Measurements from ENCODE around the gene EXOC6.

Gene EXOC6

GRCh38 chr10:92832998-92833650 lies 15.2 kb upstream of the EXOC6 start:
- no peaks in the 10 kb centered on the region for H3K9me3 ChIP-seq (ENCODE audit: control insufficient read depth, insufficient read depth, low read length)
- H3K79me2 ChIP-seq (ENCODE audit: control insufficient read depth, low read length), result no peaks in the 10 kb centered on the region
- no peaks in the 10 kb centered on the region for H3K9me2 ChIP-seq (replicated peaks; ENCODE audit: control insufficient read depth, low read length)
- no peak overlapping the region for H3K27ac ChIP-seq (ENCODE audit: low read depth, low read length)
- no peak for TF ChIP-seq CTCF (IDR thresholded peaks at IDR 0.05; ENCODE audit: low read depth, low read length, poor library complexity, severe bottlenecking)
- TF ChIP-seq EZH2phosphoT487 (IDR thresholded peaks at IDR 0.05; ENCODE audit: borderline replicate concordance, low read length), result no peak
- no peaks in the 10 kb centered on the region for H3K36me3 ChIP-seq (ENCODE audit: control insufficient read depth, low read length)
- no peaks in the 10 kb centered on the region for H3F3A ChIP-seq (ENCODE audit: control insufficient read depth, insufficient read depth)
- no peak overlapping the region for H3K4me3 ChIP-seq (ENCODE audit: low read length)
- H3K4me2 ChIP-seq (ENCODE audit: low read length), result no peak overlapping the region
- peaks cover 53% of the 10 kb centered on the region for H3K27me3 ChIP-seq (ENCODE audit: control insufficient read depth, low read length)
- peaks cover 11% of the 10 kb centered on the region for H3K4me1 ChIP-seq (ENCODE audit: control insufficient read depth, low read length)
- H4K20me1 ChIP-seq (ENCODE audit: control insufficient read depth, insufficient read depth, low read depth, low read length), result 0 out of 2 replicates have a peak, but pooled peaks cover 3% of the 10 kb centered on the region

- H3K4me3 ChIP-seq (ENCODE audit: low read length), result no peak overlapping the region
- H3K9me2 ChIP-seq (replicated peaks; ENCODE audit: control insufficient read depth, low read length), result no peaks in the 10 kb centered on the region
- no peak overlapping the region for H3K4me2 ChIP-seq (ENCODE audit: low read length)
- peaks cover 12% of the 10 kb centered on the region for H3K4me1 ChIP-seq (ENCODE audit: control insufficient read depth, low read length)
- H3K79me2 ChIP-seq (ENCODE audit: control insufficient read depth, low read length), result no peaks in the 10 kb centered on the region
- 0 out of 2 replicates have a peak, but pooled peaks cover 3% of the 10 kb centered on the region for H4K20me1 ChIP-seq (ENCODE audit: control insufficient read depth, insufficient read depth, low read depth, low read length)
- no peak for TF ChIP-seq CTCF (IDR thresholded peaks at IDR 0.05; ENCODE audit: low read depth, low read length, poor library complexity, severe bottlenecking)
- no peak for TF ChIP-seq EZH2phosphoT487 (IDR thresholded peaks at IDR 0.05; ENCODE audit: borderline replicate concordance, low read length)
- H3K27ac ChIP-seq (ENCODE audit: low read depth, low read length), result no peak overlapping the region
- peaks cover 49% of the 10 kb centered on the region for H3K27me3 ChIP-seq (ENCODE audit: control insufficient read depth, low read length)
- H3K9me3 ChIP-seq (ENCODE audit: control insufficient read depth, insufficient read depth, low read length), result no peaks in the 10 kb centered on the region
- no peaks in the 10 kb centered on the region for H3K36me3 ChIP-seq (ENCODE audit: control insufficient read depth, low read length)
- H3F3A ChIP-seq (ENCODE audit: control insufficient read depth, insufficient read depth), result no peaks in the 10 kb centered on the region
Measured at GRCh38 chr10:92834331-92834730, 14.0 kb upstream of the EXOC6 start.

GRCh38 chr10:92834986-92835385 lies 13.3 kb upstream of the EXOC6 start:
- H3K4me1 ChIP-seq (ENCODE audit: control insufficient read depth, low read length), result peaks cover 14% of the 10 kb centered on the region
- TF ChIP-seq CTCF (IDR thresholded peaks at IDR 0.05; ENCODE audit: low read depth, low read length, poor library complexity, severe bottlenecking), result no peak
- no peaks in the 10 kb centered on the region for H3K36me3 ChIP-seq (ENCODE audit: control insufficient read depth, low read length)
- H3K9me3 ChIP-seq (ENCODE audit: control insufficient read depth, insufficient read depth, low read length), result no peaks in the 10 kb centered on the region
- no peak overlapping the region for H3K4me2 ChIP-seq (ENCODE audit: low read length)
- H3K9me2 ChIP-seq (replicated peaks; ENCODE audit: control insufficient read depth, low read length), result no peaks in the 10 kb centered on the region
- H3K27ac ChIP-seq (ENCODE audit: low read depth, low read length), result no peak overlapping the region
- no peaks in the 10 kb centered on the region for H3K79me2 ChIP-seq (ENCODE audit: control insufficient read depth, low read length)
- H4K20me1 ChIP-seq (ENCODE audit: control insufficient read depth, insufficient read depth, low read depth, low read length), result 0 out of 2 replicates have a peak, but pooled peaks cover 3% of the 10 kb centered on the region
- H3F3A ChIP-seq (ENCODE audit: control insufficient read depth, insufficient read depth), result no peaks in the 10 kb centered on the region
- H3K27me3 ChIP-seq (ENCODE audit: control insufficient read depth, low read length), result peaks cover 45% of the 10 kb centered on the region
- H3K4me3 ChIP-seq (ENCODE audit: low read length), result no peak overlapping the region

Data from DOHH2 (cell line).